HEK293T (cell line): Measurements from ENCODE around the gene TRPC6.

Experiments used
- CTCF ChIA-PET: fragments of 350-600 bp; formaldehyde crosslinking; extraction: SDS; loops from one replicate; lab custom pipeline; 2021; ENCODE audit warnings: antibody characterized with exemption, inconsistent platforms; lab: Yijun Ruan, JAX
- POLR2A ChIA-PET: fragments of 350-600 bp; formaldehyde crosslinking; extraction: SDS; loops from one replicate; lab custom pipeline; 2020; ENCODE audit warnings: antibody characterized with exemption, inconsistent platforms; lab: Yijun Ruan, JAX
- DNase-seq: peaks from one replicate; pipeline ENCODE4 v3.0.0; 2012; ENCODE audit warnings: mixed read lengths; ENCODE audit errors: extremely low spot score
- ARNT ChIP-seq: fragments of 450-650 bp; IDR thresholded peaks from 2 replicates; pipeline ENCODE4 v1.6.1; 2017; ENCODE audit warnings: mild to moderate bottlenecking
- BHLHE40 ChIP-seq: fragments of 450-650 bp; IDR thresholded peaks from 2 replicates; pipeline ENCODE4 v1.6.1; 2016; ENCODE audit warnings: mild to moderate bottlenecking, moderate library complexity, borderline replicate concordance
- CTBP1 ChIP-seq: fragments of 450-650 bp; IDR thresholded peaks from 2 replicates; pipeline ENCODE4 v1.6.1; 2016; ENCODE audit warnings: borderline replicate concordance
- ELF4 ChIP-seq: fragments of 450-650 bp; IDR thresholded peaks from 2 replicates; pipeline ENCODE4 v1.6.1; 2017; ENCODE audit warnings: antibody characterized with exemption
- FOXA1 ChIP-seq: fragments of 450-650 bp; IDR thresholded peaks from 2 replicates; pipeline ENCODE4 v1.6.1; 2016; ENCODE audit warnings: mild to moderate bottlenecking
- FOXK2 ChIP-seq: fragments of 450-650 bp; IDR thresholded peaks from 2 replicates; pipeline ENCODE4 v1.6.1; 2016; ENCODE audit warnings: mild to moderate bottlenecking
- FOXM1 ChIP-seq: fragments of 450-650 bp; IDR thresholded peaks from 2 replicates; pipeline ENCODE4 v1.6.1; 2017; ENCODE audit warnings: mild to moderate bottlenecking, borderline replicate concordance
- HDGF ChIP-seq: fragments of 450-650 bp; IDR thresholded peaks from 2 replicates; pipeline ENCODE4 v1.6.1; 2017; ENCODE audit warnings: antibody characterized with exemption, borderline replicate concordance
- L3MBTL2 ChIP-seq: fragments of 450-650 bp; conservative IDR thresholded peaks from 2 replicates; pipeline ENCODE4 v1.6.1; 2016; ENCODE audit warnings: mild to moderate bottlenecking
- LEF1 ChIP-seq: fragments of 450-650 bp; IDR thresholded peaks from 2 replicates; pipeline ENCODE4 v1.6.1; 2017; ENCODE audit warnings: mild to moderate bottlenecking, borderline replicate concordance
- NFRKB ChIP-seq: fragments of 450-650 bp; IDR thresholded peaks from 2 replicates; pipeline ENCODE4 v1.6.1; 2016; ENCODE audit warnings: mild to moderate bottlenecking, moderate library complexity
- SP1 ChIP-seq: fragments of 450-650 bp; IDR thresholded peaks from 2 replicates; pipeline ENCODE4 v1.6.1; 2017
- SUZ12 ChIP-seq: fragments of 450-650 bp; IDR thresholded peaks from 2 replicates; pipeline ENCODE4 v1.6.1; 2016; ENCODE audit warnings: mild to moderate bottlenecking
- TARDBP ChIP-seq: fragments of 450-650 bp; IDR thresholded peaks from 2 replicates; pipeline ENCODE4 v1.6.1; 2016
- ZNF384 ChIP-seq: fragments of 450-650 bp; IDR thresholded peaks from 2 replicates; pipeline ENCODE4 v1.6.1; 2016
- TF ChIP-seq, protein P1 (sequence below): fragments of 450-650 bp; IDR thresholded peaks from 2 replicates; pipeline ENCODE4 v1.6.1; 2016

TRPC6 gene

DNA sequence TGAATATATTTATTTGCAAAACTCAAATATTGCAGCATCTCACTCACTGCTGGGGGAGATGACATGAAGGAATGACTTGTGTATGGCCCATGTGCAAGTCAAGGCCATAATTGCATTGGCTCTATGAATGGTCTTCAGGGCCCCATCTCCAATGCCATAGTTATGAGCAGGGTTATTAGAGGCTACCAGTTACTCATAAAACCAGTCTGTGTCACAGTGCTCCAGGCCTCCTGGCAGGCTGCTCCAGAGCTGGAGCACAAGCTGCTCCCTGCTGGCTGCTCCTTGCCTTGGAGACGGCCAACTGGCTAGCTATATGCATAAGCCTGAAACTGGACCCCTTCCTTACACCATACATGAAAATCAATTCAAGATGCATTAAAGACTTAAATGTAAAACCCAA, 145.7 kb downstream of the TRPC6 start:
- TF ChIP-seq CTBP1 (no peak), HDGF (no peak), SP1 (no peak), BHLHE40 (no peak), FOXM1 (no peak)
- ChIA-PET POLR2A (no interaction called here), CTCF (no interaction called here)
- no peak for DNase-seq

DNA sequence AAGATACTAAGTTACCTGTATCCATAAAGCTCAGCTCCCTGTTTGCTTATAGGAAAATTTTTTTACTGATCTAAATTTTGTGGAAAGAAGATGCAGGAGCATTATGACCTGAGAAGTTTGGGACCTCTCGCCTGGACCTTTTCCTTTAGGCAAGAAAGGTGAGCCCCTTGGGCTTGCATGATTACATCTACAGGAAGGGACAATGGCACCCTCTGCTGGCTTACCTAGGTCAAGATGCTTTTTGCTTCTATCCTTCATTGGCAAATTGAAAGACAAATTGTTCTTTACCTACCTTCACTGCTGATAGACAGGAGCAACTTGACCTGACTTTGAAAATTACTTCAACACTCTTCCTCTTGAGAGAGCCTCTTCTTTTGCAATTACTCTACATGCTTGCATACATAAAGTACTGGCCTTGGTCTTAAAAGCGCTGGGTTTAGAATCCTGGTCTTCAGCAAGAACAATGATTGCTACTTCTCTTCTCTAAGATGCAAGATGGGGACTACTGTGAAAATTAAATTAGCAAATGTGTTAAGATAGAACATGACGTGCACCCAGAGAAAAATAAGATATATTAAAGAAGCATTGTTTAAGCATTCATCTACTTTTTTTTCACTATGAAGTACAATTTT, 147.2 kb downstream of the TRPC6 start:
- CTCF ChIA-PET: no interaction called here
- peak; percentile 41 for DNase-seq
- POLR2A ChIA-PET: no interaction called here
- TF ChIP-seq FOXA1 (no peak), ARNT (no peak), CTBP1 (no peak), TARDBP (no peak), ZNF384 (no peak), BHLHE40 (no peak), HDGF (no peak), SP1 (no peak), NFRKB (no peak), L3MBTL2 (no peak), LEF1 (no peak), FOXK2 (no peak), ELF4 (no peak), FOXM1 (no peak), SUZ12 (no peak)
- TF ChIP-seq, protein P1, sequence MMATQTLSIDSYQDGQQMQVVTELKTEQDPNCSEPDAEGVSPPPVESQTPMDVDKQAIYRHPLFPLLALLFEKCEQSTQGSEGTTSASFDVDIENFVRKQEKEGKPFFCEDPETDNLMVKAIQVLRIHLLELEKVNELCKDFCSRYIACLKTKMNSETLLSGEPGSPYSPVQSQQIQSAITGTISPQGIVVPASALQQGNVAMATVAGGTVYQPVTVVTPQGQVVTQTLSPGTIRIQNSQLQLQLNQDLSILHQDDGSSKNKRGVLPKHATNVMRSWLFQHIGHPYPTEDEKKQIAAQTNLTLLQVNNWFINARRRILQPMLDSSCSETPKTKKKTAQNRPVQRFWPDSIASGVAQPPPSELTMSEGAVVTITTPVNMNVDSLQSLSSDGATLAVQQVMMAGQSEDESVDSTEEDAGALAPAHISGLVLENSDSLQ: no peak

DNA sequence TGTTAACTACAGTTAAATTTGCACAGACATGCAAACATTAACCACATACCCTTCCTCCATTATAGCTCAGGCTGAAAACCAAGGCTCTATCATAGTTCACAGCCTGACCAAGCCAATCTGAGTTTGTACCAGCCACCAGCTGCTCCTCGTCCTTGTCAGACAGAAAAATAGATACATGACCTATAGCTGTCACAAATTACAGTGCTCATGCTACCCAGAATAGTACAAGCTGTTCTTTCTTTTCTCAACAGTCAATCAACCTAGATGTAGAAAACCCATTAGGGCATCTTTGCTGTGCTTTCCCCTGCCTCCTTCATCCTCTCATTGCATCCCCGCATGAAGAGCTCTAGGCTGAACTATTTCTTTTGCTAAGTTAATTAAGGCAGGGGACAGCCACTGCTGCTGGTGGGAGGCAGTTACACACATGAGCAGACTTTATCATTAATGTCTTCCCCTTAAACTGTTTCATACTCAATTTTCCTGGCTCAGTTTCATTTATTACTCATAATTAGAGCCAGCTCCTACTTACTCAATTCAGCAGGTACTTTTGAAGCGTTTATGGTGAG, 148.3 kb downstream of the TRPC6 start:
- DNase-seq: no peak
- no peak for TF ChIP-seq BHLHE40
- TF ChIP-seq TARDBP: no peak
- TF ChIP-seq L3MBTL2: no peak
- TF ChIP-seq, protein P1: no peak
- no peak for TF ChIP-seq ARNT
- TF ChIP-seq LEF1: no peak
- no peak for TF ChIP-seq FOXM1
- TF ChIP-seq CTBP1: no peak
- TF ChIP-seq HDGF: no peak
- no peak for TF ChIP-seq FOXK2
- no peak for TF ChIP-seq FOXA1
- no peak for TF ChIP-seq ELF4
- no peak for TF ChIP-seq SP1
- TF ChIP-seq SUZ12: no peak
- no peak for TF ChIP-seq NFRKB
- no peak for TF ChIP-seq ZNF384
- CTCF ChIA-PET: no interaction called here
- POLR2A ChIA-PET: no interaction called here

DNA sequence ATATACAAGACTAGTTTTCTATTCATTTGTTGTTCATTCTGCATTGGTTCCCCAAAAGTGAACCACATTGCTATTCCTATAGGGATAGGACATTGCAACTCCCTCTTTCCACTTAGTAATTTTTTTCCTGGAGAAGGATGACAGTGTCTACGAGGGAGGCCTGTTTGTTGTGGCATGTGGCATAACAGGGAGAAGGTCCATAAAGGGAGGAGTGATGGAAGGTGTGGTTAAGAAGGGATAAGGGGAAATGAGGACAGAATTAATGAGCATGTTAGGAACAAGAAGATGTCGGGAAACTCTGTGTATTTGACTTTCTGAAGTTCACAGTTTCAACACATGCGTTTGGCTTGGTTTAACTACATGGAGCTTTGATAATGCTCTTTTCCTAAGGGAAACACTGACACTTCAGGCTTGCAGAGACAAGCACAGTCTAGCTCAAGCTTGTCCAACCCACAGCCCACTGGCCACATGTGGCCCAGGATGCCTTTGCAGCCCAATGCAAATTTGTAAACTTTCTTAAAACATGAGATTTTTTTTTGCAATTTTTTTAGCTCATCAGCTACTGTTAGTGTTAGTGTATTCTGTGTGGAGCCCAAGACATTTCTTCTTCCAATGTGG, 149.7 kb downstream of the TRPC6 start:
- no peak for DNase-seq
- TF ChIP-seq ZNF384: no peak
- no peak for TF ChIP-seq BHLHE40
- no peak for TF ChIP-seq FOXK2
- no peak for TF ChIP-seq SUZ12
- TF ChIP-seq ARNT: no peak
- TF ChIP-seq FOXM1: no peak
- TF ChIP-seq NFRKB: no peak
- TF ChIP-seq HDGF: no peak
- TF ChIP-seq, protein P1: no peak
- no peak for TF ChIP-seq FOXA1
- no peak for TF ChIP-seq ELF4
- TF ChIP-seq CTBP1: no peak
- TF ChIP-seq L3MBTL2: no peak
- TF ChIP-seq LEF1: no peak
- TF ChIP-seq SP1: no peak
- TF ChIP-seq TARDBP: no peak
- ChIA-PET CTCF (interaction anchor here (1.1 kb wide), 1 partner anchor 149 kb away, joined by 3 read pairs; the partner anchor contains the start of gene TRPC6), POLR2A (interaction anchor here (0.6 kb wide), 1 partner anchor 463 kb away, joined by 3 read pairs; no protein-coding TSS in a partner anchor)

DNA sequence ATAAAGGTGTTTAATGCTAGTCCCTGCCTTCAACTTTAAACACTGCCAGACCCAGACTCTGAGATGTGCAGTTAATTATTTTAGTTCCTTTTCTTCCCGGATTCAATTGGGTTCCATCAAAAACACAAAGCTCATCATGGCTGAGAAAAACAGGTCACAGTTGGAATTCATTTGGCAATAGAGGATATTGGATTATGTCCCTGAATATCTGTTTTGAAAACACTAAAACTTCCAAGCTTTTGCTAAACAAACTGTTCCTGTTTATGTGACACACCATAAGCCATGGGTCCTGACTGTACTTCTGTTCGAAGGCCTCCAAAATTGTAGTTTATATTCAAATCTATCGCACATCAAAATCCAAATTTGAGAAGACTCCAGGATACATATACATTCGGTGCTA, 150.7 kb downstream of the TRPC6 start:
- ChIA-PET CTCF (no interaction called here), POLR2A (no interaction called here)
- no peak for DNase-seq
- no peak for TF ChIP-seq FOXM1
- TF ChIP-seq TARDBP: no peak
- no peak for TF ChIP-seq L3MBTL2
- no peak for TF ChIP-seq ARNT
- TF ChIP-seq FOXK2: no peak
- no peak for TF ChIP-seq HDGF
- no peak for TF ChIP-seq ZNF384
- TF ChIP-seq, protein P1: no peak
- no peak for TF ChIP-seq FOXA1
- TF ChIP-seq ELF4: no peak
- TF ChIP-seq SP1: no peak
- no peak for TF ChIP-seq NFRKB
- TF ChIP-seq BHLHE40: no peak
- TF ChIP-seq LEF1: no peak
- TF ChIP-seq CTBP1: no peak
- no peak for TF ChIP-seq SUZ12
